ENCODE measurements around the gene MRPL57.

- no peak for TF ChIP-seq POLR2A (IDR thresholded peaks at IDR 0.05)
- TF ChIP-seq, protein P1, sequence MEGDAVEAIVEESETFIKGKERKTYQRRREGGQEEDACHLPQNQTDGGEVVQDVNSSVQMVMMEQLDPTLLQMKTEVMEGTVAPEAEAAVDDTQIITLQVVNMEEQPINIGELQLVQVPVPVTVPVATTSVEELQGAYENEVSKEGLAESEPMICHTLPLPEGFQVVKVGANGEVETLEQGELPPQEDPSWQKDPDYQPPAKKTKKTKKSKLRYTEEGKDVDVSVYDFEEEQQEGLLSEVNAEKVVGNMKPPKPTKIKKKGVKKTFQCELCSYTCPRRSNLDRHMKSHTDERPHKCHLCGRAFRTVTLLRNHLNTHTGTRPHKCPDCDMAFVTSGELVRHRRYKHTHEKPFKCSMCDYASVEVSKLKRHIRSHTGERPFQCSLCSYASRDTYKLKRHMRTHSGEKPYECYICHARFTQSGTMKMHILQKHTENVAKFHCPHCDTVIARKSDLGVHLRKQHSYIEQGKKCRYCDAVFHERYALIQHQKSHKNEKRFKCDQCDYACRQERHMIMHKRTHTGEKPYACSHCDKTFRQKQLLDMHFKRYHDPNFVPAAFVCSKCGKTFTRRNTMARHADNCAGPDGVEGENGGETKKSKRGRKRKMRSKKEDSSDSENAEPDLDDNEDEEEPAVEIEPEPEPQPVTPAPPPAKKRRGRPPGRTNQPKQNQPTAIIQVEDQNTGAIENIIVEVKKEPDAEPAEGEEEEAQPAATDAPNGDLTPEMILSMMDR (IDR thresholded peaks at IDR 0.05), result no peak
Measured at GRCh38 chr13:21147827-21148226, 28.6 kb upstream of the MRPL57 start.

Data from Peyer's patch (tissue), 4 donors.